ENCODE measurements around the gene PTPRD.

PTPRD gene

GRCh38 chr9:10146517-10147331, 466.1 kb downstream of the PTPRD start:
- no peak for DNase-seq

- DNase-seq, result no peak
Observed at GRCh38 chr9:10144355-10144754, 468.4 kb downstream of the PTPRD start.

- DNase-seq, result no peak
Observed at GRCh38 chr9:10135553-10135952, 477.2 kb downstream of the PTPRD start.

- no peak for DNase-seq
Observed at GRCh38 chr9:10134266-10134665, 478.5 kb downstream of the PTPRD start.

GRCh38 chr9:10130061-10130675, 482.6 kb downstream of the PTPRD start:
- DNase-seq, result no peak

GRCh38 chr9:10127867-10128266, 484.9 kb downstream of the PTPRD start:
- no peak for DNase-seq

- DNase-seq, result no peak
Observed at GRCh38 chr9:10112798-10113197, 500.0 kb downstream of the PTPRD start.

- DNase-seq, result no peak
Observed at GRCh38 chr9:10112070-10112469, 500.7 kb downstream of the PTPRD start.

- DNase-seq, result no peak
Observed at GRCh38 chr9:10108815-10109214, 504.0 kb downstream of the PTPRD start.

- no peak for DNase-seq
Observed at GRCh38 chr9:10104774-10105173, 508.0 kb downstream of the PTPRD start.

- DNase-seq, result no peak
Observed at GRCh38 chr9:10095208-10095607, 517.6 kb downstream of the PTPRD start.

- DNase-seq, result no peak
Observed at GRCh38 chr9:10094563-10094962, 518.2 kb downstream of the PTPRD start.

- no peak for DNase-seq
Observed at GRCh38 chr9:10080012-10080411, 532.8 kb downstream of the PTPRD start.

GRCh38 chr9:10079284-10079964, 533.4 kb downstream of the PTPRD start:
- DNase-seq, result no peak

- DNase-seq, result no peak
Observed at GRCh38 chr9:10071579-10071978, 541.2 kb downstream of the PTPRD start.

- DNase-seq, result no peak
Observed at GRCh38 chr9:10062629-10063395, 550.0 kb downstream of the PTPRD start.

- no peak for DNase-seq
Observed at GRCh38 chr9:10059044-10059443, 553.8 kb downstream of the PTPRD start.

GRCh38 chr9:10055886-10056395, 556.9 kb downstream of the PTPRD start:
- DNase-seq, result no peak

GRCh38 chr9:10054456-10054855, 558.3 kb downstream of the PTPRD start:
- DNase-seq, result no peak

- no peak for DNase-seq
Observed at GRCh38 chr9:10052916-10053315, 559.9 kb downstream of the PTPRD start.

- no peak for DNase-seq
Observed at GRCh38 chr9:10052181-10052580, 560.6 kb downstream of the PTPRD start.

GRCh38 chr9:10050016-10050415, 562.8 kb downstream of the PTPRD start:
- DNase-seq, result no peak

- no peak for DNase-seq
Observed at GRCh38 chr9:10048994-10049393, 563.8 kb downstream of the PTPRD start.

Measured in CD4-positive, alpha-beta T cell treated with Interferon alpha-2 for 1 hour (primary cell).